ENCODE results near the gene PPFIA2. TPM values are rescaled to one million over a fixed set of nuclear protein-coding genes. Genes with fewer than 3 reads are reported as not detected.

The PPFIA2 gene
- total and polyA plus RNA-seq, 10 of the 15 experiments (the other 5 are each of a cell fraction or from before 2014, with no cell fraction given), result 0.06 to 0.39 (median 0.18) TPM; not detected in 6

DNA sequence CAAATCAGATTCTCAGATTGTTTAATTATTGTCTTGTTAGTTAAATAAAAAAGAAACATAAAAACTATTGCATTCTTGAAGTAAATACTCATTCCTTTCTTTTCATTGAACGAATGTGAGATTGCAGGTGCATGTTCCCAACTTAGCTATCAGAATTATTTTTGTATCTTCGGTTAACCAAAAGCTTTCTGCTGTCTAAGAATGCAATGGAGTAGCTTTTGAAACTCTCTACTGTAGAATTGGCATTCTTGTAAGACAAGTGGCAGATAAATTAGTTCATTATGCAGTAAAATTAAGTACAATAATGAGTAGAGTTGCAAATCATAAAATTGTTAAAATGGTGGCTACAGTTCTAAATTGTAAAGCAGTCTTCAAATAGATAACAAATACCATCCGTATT, 383.2 kb downstream of the PPFIA2 start:
- no peaks in the 10 kb centered on the region for H3K79me2 ChIP-seq (ENCODE audit: control insufficient read depth, insufficient read depth, low read length)
- H3K4me1 ChIP-seq (ENCODE audit: control insufficient read depth, insufficient read depth, low read length), result no peaks in the 10 kb centered on the region
- DNase-seq (ENCODE audit: low read depth, low spot score) (no peak), ATAC-seq (no peak), FAIRE-seq (no peak)
- TF ChIP-seq CREB1 (IDR thresholded peaks at IDR 0.05; ENCODE audit: low read depth) (no peak), TCF7 (IDR thresholded peaks at IDR 0.05; ENCODE audit: borderline replicate concordance) (no peak), ZNF622 (IDR thresholded peaks at IDR 0.05) (no peak), TBL1XR1 (IDR thresholded peaks at IDR 0.05; ENCODE audit: low read depth, low read length) (no peak), ZZZ3 (IDR thresholded peaks at IDR 0.05; ENCODE audit: control insufficient read depth, insufficient read length, low read depth) (no peak), SMAD1 (IDR thresholded peaks at IDR 0.05; ENCODE audit: low read depth, partially characterized antibody) (no peak), MYB (IDR thresholded peaks at IDR 0.05; ENCODE audit: borderline replicate concordance, low read depth, low read length) (no peak)
- TF ChIP-seq, protein P1, sequence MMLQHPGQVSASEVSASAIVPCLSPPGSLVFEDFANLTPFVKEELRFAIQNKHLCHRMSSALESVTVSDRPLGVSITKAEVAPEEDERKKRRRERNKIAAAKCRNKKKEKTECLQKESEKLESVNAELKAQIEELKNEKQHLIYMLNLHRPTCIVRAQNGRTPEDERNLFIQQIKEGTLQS (IDR thresholded peaks at IDR 0.05; ENCODE audit: borderline replicate concordance, extremely low read depth, low read depth, low read length), result no peak
- TF ChIP-seq, protein P2, sequence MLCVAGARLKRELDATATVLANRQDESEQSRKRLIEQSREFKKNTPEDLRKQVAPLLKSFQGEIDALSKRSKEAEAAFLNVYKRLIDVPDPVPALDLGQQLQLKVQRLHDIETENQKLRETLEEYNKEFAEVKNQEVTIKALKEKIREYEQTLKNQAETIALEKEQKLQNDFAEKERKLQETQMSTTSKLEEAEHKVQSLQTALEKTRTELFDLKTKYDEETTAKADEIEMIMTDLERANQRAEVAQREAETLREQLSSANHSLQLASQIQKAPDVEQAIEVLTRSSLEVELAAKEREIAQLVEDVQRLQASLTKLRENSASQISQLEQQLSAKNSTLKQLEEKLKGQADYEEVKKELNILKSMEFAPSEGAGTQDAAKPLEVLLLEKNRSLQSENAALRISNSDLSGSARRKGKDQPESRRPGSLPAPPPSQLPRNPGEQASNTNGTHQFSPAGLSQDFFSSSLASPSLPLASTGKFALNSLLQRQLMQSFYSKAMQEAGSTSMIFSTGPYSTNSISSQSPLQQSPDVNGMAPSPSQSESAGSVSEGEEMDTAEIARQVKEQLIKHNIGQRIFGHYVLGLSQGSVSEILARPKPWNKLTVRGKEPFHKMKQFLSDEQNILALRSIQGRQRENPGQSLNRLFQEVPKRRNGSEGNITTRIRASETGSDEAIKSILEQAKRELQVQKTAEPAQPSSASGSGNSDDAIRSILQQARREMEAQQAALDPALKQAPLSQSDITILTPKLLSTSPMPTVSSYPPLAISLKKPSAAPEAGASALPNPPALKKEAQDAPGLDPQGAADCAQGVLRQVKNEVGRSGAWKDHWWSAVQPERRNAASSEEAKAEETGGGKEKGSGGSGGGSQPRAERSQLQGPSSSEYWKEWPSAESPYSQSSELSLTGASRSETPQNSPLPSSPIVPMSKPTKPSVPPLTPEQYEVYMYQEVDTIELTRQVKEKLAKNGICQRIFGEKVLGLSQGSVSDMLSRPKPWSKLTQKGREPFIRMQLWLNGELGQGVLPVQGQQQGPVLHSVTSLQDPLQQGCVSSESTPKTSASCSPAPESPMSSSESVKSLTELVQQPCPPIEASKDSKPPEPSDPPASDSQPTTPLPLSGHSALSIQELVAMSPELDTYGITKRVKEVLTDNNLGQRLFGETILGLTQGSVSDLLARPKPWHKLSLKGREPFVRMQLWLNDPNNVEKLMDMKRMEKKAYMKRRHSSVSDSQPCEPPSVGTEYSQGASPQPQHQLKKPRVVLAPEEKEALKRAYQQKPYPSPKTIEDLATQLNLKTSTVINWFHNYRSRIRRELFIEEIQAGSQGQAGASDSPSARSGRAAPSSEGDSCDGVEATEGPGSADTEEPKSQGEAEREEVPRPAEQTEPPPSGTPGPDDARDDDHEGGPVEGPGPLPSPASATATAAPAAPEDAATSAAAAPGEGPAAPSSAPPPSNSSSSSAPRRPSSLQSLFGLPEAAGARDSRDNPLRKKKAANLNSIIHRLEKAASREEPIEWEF (IDR thresholded peaks at IDR 0.05; ENCODE audit: insufficient replicate concordance, low read depth, low read length), result no peak
- TF ChIP-seq, protein P3, sequence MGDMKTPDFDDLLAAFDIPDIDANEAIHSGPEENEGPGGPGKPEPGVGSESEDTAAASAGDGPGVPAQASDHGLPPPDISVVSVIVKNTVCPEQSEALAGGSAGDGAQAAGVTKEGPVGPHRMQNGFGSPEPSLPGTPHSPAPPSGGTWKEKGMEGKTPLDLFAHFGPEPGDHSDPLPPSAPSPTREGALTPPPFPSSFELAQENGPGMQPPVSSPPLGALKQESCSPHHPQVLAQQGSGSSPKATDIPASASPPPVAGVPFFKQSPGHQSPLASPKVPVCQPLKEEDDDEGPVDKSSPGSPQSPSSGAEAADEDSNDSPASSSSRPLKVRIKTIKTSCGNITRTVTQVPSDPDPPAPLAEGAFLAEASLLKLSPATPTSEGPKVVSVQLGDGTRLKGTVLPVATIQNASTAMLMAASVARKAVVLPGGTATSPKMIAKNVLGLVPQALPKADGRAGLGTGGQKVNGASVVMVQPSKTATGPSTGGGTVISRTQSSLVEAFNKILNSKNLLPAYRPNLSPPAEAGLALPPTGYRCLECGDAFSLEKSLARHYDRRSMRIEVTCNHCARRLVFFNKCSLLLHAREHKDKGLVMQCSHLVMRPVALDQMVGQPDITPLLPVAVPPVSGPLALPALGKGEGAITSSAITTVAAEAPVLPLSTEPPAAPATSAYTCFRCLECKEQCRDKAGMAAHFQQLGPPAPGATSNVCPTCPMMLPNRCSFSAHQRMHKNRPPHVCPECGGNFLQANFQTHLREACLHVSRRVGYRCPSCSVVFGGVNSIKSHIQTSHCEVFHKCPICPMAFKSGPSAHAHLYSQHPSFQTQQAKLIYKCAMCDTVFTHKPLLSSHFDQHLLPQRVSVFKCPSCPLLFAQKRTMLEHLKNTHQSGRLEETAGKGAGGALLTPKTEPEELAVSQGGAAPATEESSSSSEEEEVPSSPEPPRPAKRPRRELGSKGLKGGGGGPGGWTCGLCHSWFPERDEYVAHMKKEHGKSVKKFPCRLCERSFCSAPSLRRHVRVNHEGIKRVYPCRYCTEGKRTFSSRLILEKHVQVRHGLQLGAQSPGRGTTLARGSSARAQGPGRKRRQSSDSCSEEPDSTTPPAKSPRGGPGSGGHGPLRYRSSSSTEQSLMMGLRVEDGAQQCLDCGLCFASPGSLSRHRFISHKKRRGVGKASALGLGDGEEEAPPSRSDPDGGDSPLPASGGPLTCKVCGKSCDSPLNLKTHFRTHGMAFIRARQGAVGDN (IDR thresholded peaks at IDR 0.05), result no peak
- ChIA-PET CTCF (interaction anchor here (0.6 kb wide), 1 partner anchor 74 kb away, joined by 3 read pairs; no protein-coding TSS in a partner anchor), POLR2A (no interaction called here), SMC1A (ENCODE audit: uncharacterized antibody, unreplicated experiment) (interaction anchor here (0.8 to 1.1 kb wide), 2 partner anchors 9 to 770 kb away, joined by 3 read pairs; no protein-coding TSS in a partner anchor), RAD21 (ENCODE audit: unreplicated experiment) (no interaction called here)
- intact Hi-C loops (cut with micrococcal nuclease; ENCODE audit: unreplicated experiment), result no loop called here
- 7% methylated on average over 3 of the region's 3 CpGs for WGBS (ENCODE audit: insufficient coverage, insufficient replicate concordance, low lambda C conversion rate, missing lambda C conversion rate)
- no TSS peak for BruUV-seq (replicated peaks)
- no peak overlapping the region for H3K4me2 ChIP-seq (ENCODE audit: control insufficient read depth, insufficient read depth)
- H3K9ac ChIP-seq (ENCODE audit: control insufficient read depth, insufficient read depth, low read length), result no peak overlapping the region
- H3K27me3 ChIP-seq (replicated peaks in 1 of 2; ENCODE audit: control insufficient read depth in 2 of 2, insufficient read depth in 2 of 2, low read length in 1 of 2), result no peaks in the 10 kb centered on the region
- no peaks in the 10 kb centered on the region for H3K9me3 ChIP-seq (replicated peaks; ENCODE audit: control insufficient read depth, insufficient read depth, low read length)
- H3K36me3 ChIP-seq (ENCODE audit: control insufficient read depth in 2 of 2, insufficient read depth in 2 of 2, low read length in 1 of 2), result no peaks in the 10 kb centered on the region
- no peak overlapping the region for H3K27ac ChIP-seq (ENCODE audit: control insufficient read depth, insufficient read depth)
- H4K20me1 ChIP-seq (ENCODE audit: control insufficient read depth, insufficient read depth), result no peaks in the 10 kb centered on the region
- H2AFZ ChIP-seq (ENCODE audit: control insufficient read depth, low read depth, low read length), result no peak overlapping the region
- in situ Hi-C loops (cut with MboI), result no loop called here
- H3K4me3 ChIP-seq, result no peak overlapping the region

Data from GM12878 (cell line).